G401 (cell line): ENCODE measurements around the gene NID1. TPM values are rescaled to one million over a fixed set of nuclear protein-coding genes. Genes with fewer than 3 reads are reported as not detected.
"Not testable (repeated sequence)": the region's sequence is repeated elsewhere in the genome, so short reads cannot be mapped to it uniquely, and the experiment has no call there.

Source experiments
- DNase-seq: peaks from one replicate; pipeline ENCODE4 v3.0.0-alpha.2; 2015; ENCODE audit warnings: low spot score
- in situ Hi-C: cut with HindIII; loops from 2 replicates; pipeline ENCODE4 v1.10.0; 2016; ENCODE audit warnings: low sequenced_read_pairs, mixed read lengths
- total RNA-seq: library from RNA; depleted of rRNA; stranded (reverse); fragments of >200 nt; shearing (Covaris generic); gene quantifications from 2 replicates; pipeline ENCODE4 v1.2.3, GENCODE V29; 2014

Gene NID1
- total RNA-seq, 1 experiment from 2014 or later, result 27.2 TPM

GRCh38 chr1:235984041-235984825 lies 80.7 kb downstream of the NID1 start:
- DNase-seq, result no peak
- in situ Hi-C loops, result no loop called here

DNA sequence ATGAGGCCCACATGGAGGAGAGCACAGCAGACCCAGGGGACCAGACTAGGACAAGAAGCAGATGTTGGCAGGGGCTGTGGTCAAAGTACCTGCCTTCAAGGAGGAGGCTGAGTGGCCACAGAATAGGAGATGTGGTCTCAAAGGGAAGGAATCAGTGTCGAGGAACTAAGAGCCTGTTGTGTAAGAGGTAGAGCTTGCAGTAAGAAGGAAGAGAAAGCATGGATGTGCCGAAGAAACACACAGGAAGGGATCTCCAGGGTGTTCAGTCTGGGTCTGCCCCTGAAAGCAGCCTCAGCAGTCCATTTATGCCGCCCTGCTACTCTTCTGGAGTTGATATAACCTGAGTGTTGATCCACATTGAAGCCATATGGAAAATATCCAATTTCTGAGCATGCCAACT lies 83.9 kb downstream of the NID1 start:
- in situ Hi-C loops, result no loop called here
- DNase-seq, result no peak

GRCh38 chr1:235979716-235980333 lies 85.1 kb downstream of the NID1 start:
- in situ Hi-C loops, result no loop called here
- DNase-seq, result no peak

- in situ Hi-C loops, result no loop called here
Observed at GRCh38 chr1:235979176-235979575, 85.7 kb downstream of the NID1 start.

DNA sequence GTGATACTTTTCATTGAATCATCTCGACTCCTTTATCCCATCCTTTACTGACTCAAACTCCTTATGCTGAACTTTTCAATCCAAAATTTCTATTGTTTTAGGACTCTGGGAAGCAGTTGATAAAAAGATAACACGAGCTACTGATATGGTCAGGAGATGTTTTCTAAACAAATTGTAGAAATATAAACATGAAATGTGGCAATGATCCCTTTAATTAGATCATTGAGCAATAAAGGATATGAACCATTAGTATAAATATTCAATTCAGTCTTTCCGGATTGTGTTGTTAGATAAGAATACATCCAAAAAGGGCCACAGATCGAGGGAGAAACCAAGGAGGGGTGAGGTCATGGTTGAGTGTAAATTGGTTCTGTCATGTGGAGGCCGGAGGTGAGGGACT lies 88.4 kb downstream of the NID1 start:
- in situ Hi-C loops, result no loop called here
- no peak for DNase-seq

More at GRCh38 chr1:235979176-235979575, 85.7 kb downstream of the NID1 start:
- no peak for DNase-seq

GRCh38 chr1:235974616-235975015 lies 90.3 kb downstream of the NID1 start:
- in situ Hi-C loops, result no loop called here
- DNase-seq, result no peak

- DNase-seq, in situ Hi-C loops: not testable (repeated sequence)
Observed at GRCh38 chr1:235972691-235973090, 92.2 kb downstream of the NID1 start.

DNA sequence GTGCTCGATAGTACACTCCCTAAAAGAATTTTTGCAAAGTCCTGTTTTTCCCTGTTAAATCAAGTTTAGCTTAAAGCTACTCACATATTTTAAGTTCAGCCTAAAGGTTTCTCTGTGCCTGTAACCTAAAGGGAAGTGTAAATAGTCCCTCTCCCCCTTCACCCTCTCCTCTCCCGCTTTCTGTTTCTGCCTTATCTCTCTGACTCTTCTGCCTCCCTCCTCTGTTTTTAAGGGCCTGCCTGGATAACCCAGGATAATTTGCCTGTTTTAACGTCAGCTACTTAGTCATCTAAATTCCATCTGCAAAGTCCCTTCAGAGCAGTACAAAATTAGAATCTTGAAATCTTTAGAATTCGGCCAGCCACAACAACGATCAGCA lies 92.6 kb downstream of the NID1 start:
- in situ Hi-C loops, result no loop called here
- no peak for DNase-seq

- DNase-seq, result peak; percentile 92
- in situ Hi-C loops, result no loop called here
Observed at GRCh38 chr1:235971571-235972310, 93.1 kb downstream of the NID1 start.

DNA sequence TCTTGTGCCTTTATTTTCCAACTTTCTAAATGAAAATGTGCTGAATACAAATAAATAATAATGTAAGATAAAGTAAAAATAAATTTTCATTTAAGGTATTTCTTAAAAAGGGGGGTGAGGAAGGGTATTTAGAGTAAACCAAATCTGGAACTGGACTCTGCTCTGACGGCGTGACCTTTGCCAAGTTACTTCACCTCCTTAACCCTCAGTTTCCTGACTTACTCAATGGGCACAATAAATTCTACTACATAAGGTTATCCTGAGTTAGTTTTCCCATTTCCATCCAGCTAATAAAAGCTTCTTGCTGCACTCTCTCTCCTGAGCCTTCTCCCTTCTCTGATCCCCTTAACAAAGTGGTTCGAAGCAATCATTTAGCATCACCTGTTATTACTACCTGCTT lies 93.9 kb downstream of the NID1 start:
- no peak for DNase-seq
- in situ Hi-C loops, result no loop called here

GRCh38 chr1:235968831-235969230 lies 96.1 kb downstream of the NID1 start:
- no peak for DNase-seq
- in situ Hi-C loops, result no loop called here

DNA sequence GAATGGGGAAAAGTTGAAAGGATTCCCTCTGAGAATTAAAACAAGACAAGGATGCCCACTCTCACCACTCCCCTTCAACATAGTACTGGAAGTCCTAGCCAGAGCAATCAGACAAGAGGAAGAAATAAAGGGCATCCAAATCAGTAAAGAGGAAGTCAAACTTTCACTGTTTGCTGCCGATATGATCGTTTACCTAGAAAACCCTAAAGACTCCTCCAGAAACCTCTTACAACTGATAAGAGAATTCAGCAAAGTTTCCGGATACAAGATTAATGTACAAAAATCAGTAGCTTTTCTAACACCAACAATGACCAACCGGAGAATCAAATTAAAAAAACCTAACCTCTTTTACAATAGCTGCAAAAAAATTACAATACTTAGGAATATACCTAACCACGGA lies 98.8 kb downstream of the NID1 start:
- DNase-seq, in situ Hi-C loops: not testable (repeated sequence)

- in situ Hi-C loops, result no loop called here
- no peak for DNase-seq
Observed at GRCh38 chr1:235960809-235961208, 104.1 kb downstream of the NID1 start.

DNA sequence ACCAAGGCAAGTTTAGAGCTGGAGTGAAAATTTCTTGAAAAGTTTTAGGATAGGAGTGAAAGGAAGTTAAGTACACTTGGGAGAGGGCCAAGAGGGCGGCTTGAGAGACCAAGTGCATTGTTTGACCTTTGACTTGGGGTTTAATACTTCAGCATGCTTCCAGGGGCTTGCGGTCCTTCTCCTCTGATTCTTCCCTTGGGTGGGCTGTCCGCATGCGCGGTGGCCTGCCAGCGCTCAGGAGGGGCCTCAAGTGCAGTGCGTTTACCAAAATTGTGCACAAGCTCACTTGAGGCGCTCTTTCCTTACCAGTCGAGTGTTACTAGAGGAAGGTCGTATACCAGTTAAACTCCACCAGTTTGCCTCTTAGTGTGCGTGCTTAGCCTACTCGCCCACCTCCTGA lies 106.9 kb downstream of the NID1 start:
- in situ Hi-C loops, result no loop called here
- DNase-seq, result no peak

GRCh38 chr1:235955777-235956176 lies 109.1 kb downstream of the NID1 start:
- in situ Hi-C loops, result no loop called here
- DNase-seq, result no peak

- in situ Hi-C loops, result no loop called here
- no peak for DNase-seq
Observed at GRCh38 chr1:235954306-235955283, 110.3 kb downstream of the NID1 start.

- in situ Hi-C loops, result no loop called here
- no peak for DNase-seq
Observed at GRCh38 chr1:235953801-235954200, 111.1 kb downstream of the NID1 start.

DNA sequence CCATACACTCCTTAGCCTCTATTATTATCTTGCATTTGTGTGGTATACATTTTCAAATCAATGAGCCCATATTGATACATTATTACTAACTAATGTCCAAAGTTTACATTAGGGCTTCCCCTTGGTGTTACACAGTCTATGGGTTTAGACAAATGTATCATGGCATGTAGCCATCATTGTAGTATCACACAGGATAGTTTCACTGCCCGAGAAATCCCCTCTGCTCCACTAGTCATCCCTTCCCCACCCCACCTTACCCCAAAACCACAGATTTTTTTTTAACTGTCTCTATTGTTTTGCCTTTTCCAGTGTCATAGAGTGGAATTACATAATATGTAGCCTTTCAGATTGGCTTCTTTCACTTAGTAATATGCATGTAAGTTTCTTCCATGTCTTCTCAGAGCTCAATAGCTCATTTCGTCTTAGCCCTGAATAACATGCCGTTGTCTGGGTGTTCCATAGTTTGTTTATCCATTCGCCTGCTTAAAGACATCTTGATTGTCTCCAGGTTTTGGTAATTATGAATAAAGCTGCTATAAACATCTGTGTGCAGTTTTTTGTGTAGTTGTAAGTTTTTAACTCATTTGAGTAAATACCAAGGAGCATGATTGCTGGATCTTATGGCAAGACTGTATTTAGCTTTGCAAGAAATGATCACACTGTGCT lies 111.8 kb downstream of the NID1 start:
- in situ Hi-C loops, result no loop called here
- DNase-seq, result no peak

DNA sequence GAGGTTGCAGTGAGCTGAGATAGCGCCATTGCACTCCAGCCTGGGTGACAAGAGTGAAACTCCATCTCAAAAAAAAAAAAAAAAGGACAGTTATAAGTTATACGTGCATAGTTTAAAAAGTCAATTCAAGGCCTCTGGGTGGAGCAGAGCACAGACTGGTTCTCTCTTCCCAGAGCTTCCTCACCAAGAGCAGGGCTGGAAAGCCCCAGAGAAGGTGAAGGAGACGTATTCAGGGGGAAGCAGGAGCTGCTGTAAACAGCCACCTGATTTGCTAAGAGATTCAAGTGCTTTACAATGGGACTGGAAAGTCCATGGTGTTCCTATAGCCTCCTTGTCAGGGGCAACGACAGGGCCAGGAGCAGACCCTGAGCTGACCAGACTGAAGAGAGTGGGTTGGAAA lies 113.2 kb downstream of the NID1 start:
- no peak for DNase-seq
- in situ Hi-C loops, result no loop called here
